GM23338 (cell line): Measurements from ENCODE around the gene COL4A1. TPM values are rescaled to one million over a fixed set of nuclear protein-coding genes. Genes with fewer than 3 reads are reported as not detected.
A peak's percentile ranks its signal among the peaks of the same experiment; 100 is the strongest.

Experiments
- ATAC-seq: fragments of 200-7000 bp; cut with Tn5 transposase; 3 replicates; pipeline ENCODE4 v1.9.1; 2020
- DNase-seq: peaks from one replicate; pipeline ENCODE4 v3.0.0-alpha.2; 2015; ENCODE audit warnings: low spot score
- H2AFZ ChIP-seq: fragments of 200-600 bp; sonication (generic); 2 replicates; pipeline ENCODE4 v1.8.0; 2016; ENCODE audit warnings: antibody characterized with exemption, mild to moderate bottlenecking, moderate library complexity
- H3F3A ChIP-seq: fragments of 200-600 bp; sonication (generic); replicated peaks from 2 replicates; pipeline ENCODE4 v1.8.0; 2017; ENCODE audit warnings: antibody characterized with exemption, mixed run types, low read depth
- H3K27ac ChIP-seq: fragments of 200-600 bp; sonication (generic); 2 replicates; pipeline ENCODE4 v1.6.1; 2016; ENCODE audit warnings: low read depth
- H3K27me3 ChIP-seq: fragments of 200-600 bp; sonication (generic); 2 replicates; pipeline ENCODE4 v1.8.0; 2016; ENCODE audit warnings: mild to moderate bottlenecking, mixed run types, moderate library complexity; ENCODE audit not compliant: insufficient read depth
- H3K36me3 ChIP-seq: fragments of 200-600 bp; sonication (generic); 2 replicates; pipeline ENCODE4 v1.8.0; 2016; ENCODE audit warnings: mild to moderate bottlenecking; ENCODE audit not compliant: insufficient read depth
- H3K4me1 ChIP-seq: fragments of 200-600 bp; sonication (generic); 2 replicates; pipeline ENCODE4 v1.8.0; 2016; ENCODE audit warnings: mild to moderate bottlenecking, moderate library complexity; ENCODE audit not compliant: insufficient read depth
- H3K4me2 ChIP-seq: fragments of 200-600 bp; sonication (generic); 2 replicates; pipeline ENCODE4 v1.7.1; 2017; ENCODE audit warnings: mixed run types
- H3K4me3 ChIP-seq: fragments of 200-600 bp; sonication (generic); 2 replicates; pipeline ENCODE4 v1.6.1; 2016; ENCODE audit warnings: mixed run types
- H3K79me2 ChIP-seq: fragments of 200-600 bp; sonication (generic); replicated peaks from 2 replicates; pipeline ENCODE4 v1.8.0; 2017; ENCODE audit warnings: mild to moderate bottlenecking; ENCODE audit not compliant: insufficient read depth
- H3K9me2 ChIP-seq: fragments of 200-600 bp; sonication (generic); 2 replicates; pipeline ENCODE4 v1.8.0; 2017; ENCODE audit not compliant: insufficient read depth
- H4K20me1 ChIP-seq: fragments of 200-600 bp; sonication (generic); replicated peaks from 2 replicates; pipeline ENCODE4 v1.8.0; 2017; ENCODE audit warnings: mild to moderate bottlenecking; ENCODE audit not compliant: insufficient read depth
- H3K27ac Mint-ChIP-seq: 2 replicates; pipeline ENCODE4 v1.8.0; 2020; ENCODE audit warnings: inconsistent platforms, mild to moderate bottlenecking, moderate library complexity, mixed read lengths
- H3K27me3 Mint-ChIP-seq: 3 replicates; pipeline ENCODE4 v1.8.0; 2022; ENCODE audit warnings: low read depth, mild to moderate bottlenecking, moderate library complexity, mixed read lengths, inconsistent platforms; ENCODE audit not compliant: insufficient read depth, poor library complexity
- H3K36me3 Mint-ChIP-seq: 3 replicates; pipeline ENCODE4 v1.8.0; 2021; ENCODE audit warnings: low read depth, mild to moderate bottlenecking, inconsistent platforms, moderate library complexity, mixed read lengths
- H3K4me1 Mint-ChIP-seq: 3 replicates; pipeline ENCODE4 v1.8.0; 2020; ENCODE audit warnings: mild to moderate bottlenecking, inconsistent platforms, mixed read lengths
- H3K4me3 Mint-ChIP-seq: 3 replicates; pipeline ENCODE4 v1.8.0; 2021; ENCODE audit warnings: moderate library complexity, mild to moderate bottlenecking, inconsistent platforms, mixed read lengths
- H3K9me3 Mint-ChIP-seq: 3 replicates; pipeline ENCODE4 v1.8.0; 2020; ENCODE audit warnings: moderate library complexity, mild to moderate bottlenecking, inconsistent platforms, mixed read lengths
- CREB1 ChIP-seq: fragments of 250-450 bp; sonication (Bioruptor Pico); IDR thresholded peaks from 2 replicates; pipeline ENCODE4 v1.5.0; 2020; ENCODE audit warnings: low read depth, mild to moderate bottlenecking, moderate library complexity
- CTCF ChIP-seq, 2 experiments: fragments of 200-600 bp in 1 of 2; sonication (generic) in 1 of 2; conservative IDR thresholded peaks; 2 replicates each; pipeline versions ENCODE4 v1.5.1 to v1.6.1; 2016 to 2017; ENCODE audit warnings: antibody characterized with exemption in 2 of 2, low read depth in 2 of 2, mild to moderate bottlenecking in 2 of 2, moderate library complexity in 1 of 2
- ETS1 ChIP-seq: IDR thresholded peaks from 2 replicates; pipeline ENCODE4 v1.6.1; 2016; ENCODE audit warnings: antibody characterized with exemption
- EZH2 ChIP-seq: fragments of 200-600 bp; sonication (generic); IDR thresholded peaks from one replicate; pipeline ENCODE4 v1.8.0; 2017; ENCODE audit warnings: antibody characterized with exemption, mild to moderate bottlenecking, low read depth; ENCODE audit not compliant: unreplicated experiment
- EZH2phosphoT487 ChIP-seq: fragments of 200-600 bp; sonication (generic); IDR thresholded peaks from one replicate; pipeline ENCODE4 v1.8.1; 2018; ENCODE audit warnings: antibody characterized with exemption; ENCODE audit not compliant: unreplicated experiment
- JUNB ChIP-seq: IDR thresholded peaks from one replicate; pipeline ENCODE4 v1.6.1; 2016; ENCODE audit warnings: antibody characterized with exemption; ENCODE audit not compliant: unreplicated experiment
- NANOG ChIP-seq: IDR thresholded peaks from 2 replicates; pipeline ENCODE4 v1.6.1; 2016; ENCODE audit warnings: antibody characterized with exemption, borderline replicate concordance
- POLR2AphosphoS5 ChIP-seq: IDR thresholded peaks from 2 replicates; pipeline ENCODE4 v1.6.1; 2016; ENCODE audit warnings: antibody characterized with exemption, low read depth
- REST ChIP-seq: IDR thresholded peaks from one replicate; pipeline ENCODE4 v1.6.1; 2018; ENCODE audit warnings: antibody characterized with exemption; ENCODE audit not compliant: unreplicated experiment
- STAT1 ChIP-seq: IDR thresholded peaks from one replicate; pipeline ENCODE4 v1.6.1; 2016; ENCODE audit warnings: antibody characterized with exemption; ENCODE audit not compliant: unreplicated experiment
- ZNF114 ChIP-seq: fragments of 250-450 bp; sonication (Bioruptor Pico); IDR thresholded peaks from 2 replicates; pipeline ENCODE4 v1.5.0; 2020; ENCODE audit warnings: mild to moderate bottlenecking, moderate library complexity
- ZNF331 ChIP-seq: fragments of 250-450 bp; sonication (Bioruptor Pico); IDR thresholded peaks from 2 replicates; pipeline ENCODE4 v1.5.0; 2020; ENCODE audit warnings: low read depth, mild to moderate bottlenecking, moderate library complexity
- ZNF462 ChIP-seq: fragments of 250-450 bp; sonication (Bioruptor Pico); IDR thresholded peaks from 2 replicates; pipeline ENCODE4 v1.5.0; 2020; ENCODE audit warnings: mild to moderate bottlenecking, moderate library complexity
- polyA plus RNA-seq: library from polyadenylated mRNA; unstranded; fragments of >200 nt; fragmentation: Nextera tagmentation; extraction: Ambion mirVana; gene quantifications from 2 replicates; pipeline ENCODE4 v1.2.1, GENCODE V29; 2016
- total RNA-seq: library from RNA; depleted of rRNA; stranded (reverse); fragments of >200 nt; shearing (Covaris generic); gene quantifications from 2 replicates; pipeline ENCODE4 v1.2.3, GENCODE V29; 2014

Gene COL4A1
- total and polyA plus RNA-seq, 2 experiments from 2014 or later: 39.1 to 110 TPM

- ATAC-seq: peak; percentile 81
- Histone ChIP-seq H3K4me1 (peaks cover 39% of the 10 kb centered on the region), H3K79me2 (peaks cover 47% of the 10 kb centered on the region), H3K9me2 (no peaks in the 10 kb centered on the region), H4K20me1 (no peaks in the 10 kb centered on the region), H3K27ac (peak overlapping the region; percentile 89), H2AFZ (no peak overlapping the region), H3K36me3 (no peaks in the 10 kb centered on the region), H3F3A (no peaks in the 10 kb centered on the region), H3K4me3 (peak overlapping the region; percentile 27), H3K27me3 (no peaks in the 10 kb centered on the region), H3K4me2 (peak overlapping the region; percentile 60)
- Mint-ChIP-seq H3K27ac (peak overlapping the region; percentile 95), H3K4me1 (peaks cover 61% of the 10 kb centered on the region), H3K4me3 (peak overlapping the region; percentile 56), H3K36me3 (peaks cover 5% of the 10 kb centered on the region; the same call in 1 of the 3 replicates), H3K9me3 (no peaks in the 10 kb centered on the region), H3K27me3 (peaks cover 7% of the 10 kb centered on the region)
- peak; percentile 90 for DNase-seq
- TF ChIP-seq NANOG (peak; percentile 46; the same call in 1 of the 2 replicates), POLR2AphosphoS5 (peak; percentile 43; the same call in 1 of the 2 replicates), JUNB (no peak), EZH2 (no peak), ETS1 (peak; percentile 63), REST (no peak), EZH2phosphoT487 (no peak), CREB1 (CRISPR knock-in tag) (peak; percentile 44; the same call in 1 of the 2 replicates), ZNF331 (CRISPR knock-in tag) (no peak), CTCF (conservative IDR thresholded peaks at IDR 0.05; ENCODE audit: low read depth in 2 of 2) (no peak), ZNF114 (no peak), STAT1 (no peak), ZNF462 (no peak)
These were observed 20.2 kb upstream of the COL4A1 start for GRCh38 chr13:110327051-110327721.
